H1 (cell line): ENCODE results near the gene GALNT18. TPM values are rescaled to one million over a fixed set of nuclear protein-coding genes. Genes with fewer than 3 reads are reported as not detected.

ENCODE experiments used
- ASH2L ChIP-seq: fragments of 200-600, 300-600 bp; sonication (generic); IDR thresholded peaks from one replicate; pipeline ENCODE4 v1.7.1; 2017; ENCODE audit warnings: low read length
- CHD1 ChIP-seq: IDR thresholded peaks from 2 replicates; pipeline ENCODE4 v1.6.1; 2012; ENCODE audit warnings: low read depth, low read length, improper control_type of control experiment
- GABPA ChIP-seq: IDR thresholded peaks from 2 replicates; pipeline ENCODE4 v1.6.1; 2011; ENCODE audit warnings: mild to moderate bottlenecking, low read length, moderate library complexity, borderline replicate concordance; ENCODE audit not compliant: insufficient read depth
- KDM4A ChIP-seq: IDR thresholded peaks from one replicate; pipeline ENCODE4 v1.7.1; 2012; ENCODE audit warnings: low read depth, mild to moderate bottlenecking, moderate library complexity, low read length, inconsistent platforms; ENCODE audit not compliant: severe bottlenecking
- RFX5 ChIP-seq: IDR thresholded peaks from 2 replicates; pipeline ENCODE4 v1.6.1; 2011; ENCODE audit warnings: low read depth, low read length, improper control_type of control experiment, borderline replicate concordance
- RNF2 ChIP-seq: fragments of 200-900, 300-1000 bp; sonication (generic); IDR thresholded peaks from 2 replicates; pipeline ENCODE4 v1.7.1; 2016; ENCODE audit warnings: borderline replicate concordance, low read depth, mild to moderate bottlenecking, antibody characterized with exemption, low read length; ENCODE audit not compliant: poor library complexity, severe bottlenecking; ENCODE audit errors: missing control alignments
- SUZ12 ChIP-seq: fragments of 200-600 bp; sonication (generic); IDR thresholded peaks from 2 replicates; pipeline ENCODE4 v1.6.1; 2012; ENCODE audit warnings: mild to moderate bottlenecking, inconsistent platforms, low read length, moderate library complexity, mixed read lengths
- polyA plus RNA-seq, 7 experiments: library from polyadenylated mRNA; depleted of rRNA in 3 of 7; stranded (reverse) in 5 of 7; unstranded in 2 of 7; fragments of >200 nt in 5 of 7; fragments of 200-250 nt in 2 of 7; gene quantifications; 1 replicate in 5 of 7; 2 replicates in 1 of 7; 4 replicates in 1 of 7; pipeline versions ENCODE4 v1.2.1 to v1.2.3, GENCODE V29; 2011 to 2013; ENCODE audit warnings: missing spikeins in 2 of 7, mixed read lengths in 2 of 7
- total RNA-seq: library from RNA; stranded (reverse); fragmentation: NEBNext Ultra II Directional; extraction: Animal tissue kit (Norgen Biotek cat#: 25700); gene quantifications from 2 replicates; pipeline ENCODE4 v1.2.1, GENCODE V29; 2021

Gene GALNT18
- total and polyA plus RNA-seq, 2 of the 8 experiments (the other 6 are each of a cell fraction or from before 2014, with no cell fraction given) = 6.0 to 9.4 TPM

DNA sequence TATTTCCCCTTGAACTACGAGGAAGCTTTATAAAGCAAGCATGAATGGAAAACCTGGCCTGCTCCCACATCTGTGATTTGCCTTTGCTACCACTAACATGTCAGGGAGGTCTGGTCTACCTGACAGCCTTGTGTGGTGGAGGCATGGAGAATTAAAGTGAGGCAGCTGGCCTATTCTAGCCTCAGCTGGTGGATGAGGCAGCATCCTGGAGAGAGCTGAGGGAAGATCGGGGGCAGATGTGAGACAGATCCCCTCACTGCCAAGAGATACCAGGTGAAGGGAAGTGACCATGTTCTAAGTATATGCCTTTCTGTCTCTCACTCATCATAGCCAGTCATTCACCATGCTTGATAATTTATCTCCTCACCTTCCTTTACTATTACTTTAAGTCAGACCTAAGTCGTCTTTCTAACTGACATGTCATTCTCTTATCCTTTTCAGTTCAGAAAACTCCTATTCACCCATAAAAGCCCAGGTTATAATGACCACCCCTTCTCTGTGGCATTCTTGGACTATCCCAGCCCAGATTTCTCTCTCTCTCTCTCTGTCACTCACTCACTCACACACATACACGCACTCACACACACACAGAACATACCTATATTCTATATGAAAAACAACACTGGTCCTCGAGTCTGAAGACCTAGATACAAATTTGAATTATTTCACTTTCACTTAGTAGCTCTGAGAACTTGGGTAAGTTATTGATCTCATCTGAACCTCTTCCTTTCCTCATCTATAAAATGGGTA lies 359.5 kb downstream of the GALNT18 start (continued):
- TF ChIP-seq CHD1 (no peak), GABPA (no peak), SUZ12 (no peak), ASH2L (no peak), KDM4A (no peak), RNF2 (no peak), RFX5 (no peak)
